HG03342 (cell line): ENCODE data around the gene SLC29A4.
A peak's percentile ranks its signal among the peaks of the same experiment; 100 is the strongest.
"Not testable (repeated sequence)": the region's sequence is repeated elsewhere in the genome, so short reads cannot be mapped to it uniquely, and the experiment has no call there.

Experiments
- ATAC-seq: cut with Tn5 transposase; IDR thresholded peaks from one replicate; pipeline ENCODE4 v1.9.1; 2021; ENCODE audit warnings: mild to moderate bottlenecking, moderate library complexity; ENCODE audit not compliant: unreplicated experiment

SLC29A4 gene, protein sequence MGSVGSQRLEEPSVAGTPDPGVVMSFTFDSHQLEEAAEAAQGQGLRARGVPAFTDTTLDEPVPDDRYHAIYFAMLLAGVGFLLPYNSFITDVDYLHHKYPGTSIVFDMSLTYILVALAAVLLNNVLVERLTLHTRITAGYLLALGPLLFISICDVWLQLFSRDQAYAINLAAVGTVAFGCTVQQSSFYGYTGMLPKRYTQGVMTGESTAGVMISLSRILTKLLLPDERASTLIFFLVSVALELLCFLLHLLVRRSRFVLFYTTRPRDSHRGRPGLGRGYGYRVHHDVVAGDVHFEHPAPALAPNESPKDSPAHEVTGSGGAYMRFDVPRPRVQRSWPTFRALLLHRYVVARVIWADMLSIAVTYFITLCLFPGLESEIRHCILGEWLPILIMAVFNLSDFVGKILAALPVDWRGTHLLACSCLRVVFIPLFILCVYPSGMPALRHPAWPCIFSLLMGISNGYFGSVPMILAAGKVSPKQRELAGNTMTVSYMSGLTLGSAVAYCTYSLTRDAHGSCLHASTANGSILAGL

DNA sequence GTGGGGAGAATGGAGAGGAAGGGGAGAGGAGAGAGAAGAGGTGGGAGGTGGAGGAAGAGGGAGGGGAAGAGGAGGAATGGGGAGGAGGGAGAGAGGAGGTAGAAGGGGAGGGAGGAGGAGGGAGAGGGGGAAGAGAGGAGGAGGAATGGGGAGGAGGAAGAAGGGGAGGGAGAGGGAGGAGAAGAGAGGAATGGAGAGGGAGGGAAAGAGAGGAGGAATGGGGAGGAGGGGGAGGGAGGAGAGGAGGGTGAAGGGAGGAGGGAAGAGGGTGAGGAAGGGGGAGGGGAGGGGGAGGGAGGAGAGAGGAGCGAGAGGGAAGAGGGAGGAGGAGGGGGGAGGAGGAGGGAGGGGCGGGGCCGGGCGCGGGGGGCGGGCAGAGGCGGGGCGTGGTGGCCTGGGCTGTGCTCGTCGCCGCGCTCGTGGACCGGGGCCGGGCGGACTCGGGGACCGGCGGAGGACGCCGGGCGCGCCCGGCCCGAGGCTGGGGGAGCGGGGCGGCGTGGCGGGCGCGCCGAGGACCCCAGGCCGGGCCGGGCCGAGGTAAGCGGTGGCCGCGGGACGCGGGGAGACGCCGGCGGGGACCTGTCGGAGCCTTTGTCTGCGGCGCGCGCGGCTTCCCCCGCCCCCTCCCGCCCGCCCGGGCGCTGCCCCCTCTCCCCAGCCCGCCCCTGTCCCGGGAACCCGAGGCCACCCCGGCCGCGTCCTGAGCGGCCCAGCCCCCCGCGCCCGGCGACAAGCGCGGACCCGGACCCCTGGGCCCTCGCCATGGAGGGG is at the start of gene SLC29A4:
TSS of gene SLC29A4 (plus strand) at position 401 of the 774 bp plus-strand sequence. CDS start 4,874 bp downstream, outside the sequence.
- ATAC-seq = no peak

DNA sequence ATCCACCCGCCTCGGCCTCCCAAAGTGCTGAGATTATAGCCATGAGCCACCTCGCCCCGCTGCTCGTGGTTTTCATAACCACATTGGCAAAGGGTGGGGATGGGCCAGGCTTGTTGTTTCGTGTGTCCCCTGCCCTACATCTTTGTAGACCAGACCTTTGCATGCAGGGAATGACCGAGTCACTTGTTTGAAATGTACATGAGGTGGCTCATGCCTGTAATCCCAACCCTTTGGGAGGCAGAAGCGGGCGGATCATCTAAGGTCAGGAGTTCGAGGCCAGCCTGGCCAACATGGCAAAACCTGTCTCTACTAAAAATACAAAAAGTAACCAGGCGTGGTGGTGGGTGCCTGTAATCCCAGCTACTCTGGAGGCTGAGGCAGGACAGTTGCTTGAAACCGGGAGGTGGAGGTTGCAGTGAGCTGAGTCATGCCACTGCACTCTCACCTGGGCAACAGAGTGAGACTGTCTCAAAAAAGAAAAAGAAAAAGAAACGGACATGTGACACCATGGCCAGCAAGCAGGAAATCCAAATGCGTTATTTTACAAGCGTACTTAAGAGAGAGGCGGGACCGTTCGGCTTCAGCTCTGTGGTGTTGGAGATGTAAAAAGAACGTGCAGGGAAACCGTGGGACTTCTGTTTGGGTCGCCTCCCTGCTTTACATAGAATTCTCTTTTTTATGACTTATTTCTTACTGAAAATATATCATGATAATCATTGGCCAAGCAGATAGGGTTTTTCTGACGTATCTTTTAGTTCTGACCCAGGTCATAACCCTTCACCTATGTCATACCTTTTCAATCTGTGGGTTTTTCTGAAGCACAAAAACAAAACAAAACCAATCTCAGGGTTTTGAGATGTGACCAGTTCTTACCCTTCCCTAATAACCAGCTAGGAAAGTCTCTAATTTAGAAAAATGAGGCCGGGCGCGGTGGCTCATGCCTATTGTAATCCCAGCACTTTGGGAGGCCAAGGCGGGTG is 47.6 kb upstream of the SLC29A4 start:
- peak; percentile 26 for ATAC-seq

DNA sequence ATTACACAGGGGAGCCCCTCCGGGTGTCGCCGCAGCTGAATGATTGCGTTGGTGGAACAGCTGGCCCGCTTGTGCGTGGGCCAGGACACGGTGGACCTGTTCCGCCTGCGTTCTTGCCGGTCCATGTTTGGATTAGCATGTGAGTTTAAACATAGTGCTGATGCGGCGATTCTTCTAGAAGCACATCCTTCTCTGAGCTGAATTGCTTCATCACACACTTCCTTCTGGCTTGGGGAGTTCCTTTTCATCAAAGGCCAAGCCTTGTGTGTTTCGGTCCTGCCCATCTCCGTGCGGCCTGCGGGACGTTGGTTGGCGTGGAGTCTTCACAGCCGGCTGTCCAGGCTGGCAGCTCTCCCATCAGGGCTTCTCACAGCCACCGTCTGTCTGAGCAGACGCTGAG is 45.5 kb upstream of the SLC29A4 start:
- ATAC-seq = no peak

DNA sequence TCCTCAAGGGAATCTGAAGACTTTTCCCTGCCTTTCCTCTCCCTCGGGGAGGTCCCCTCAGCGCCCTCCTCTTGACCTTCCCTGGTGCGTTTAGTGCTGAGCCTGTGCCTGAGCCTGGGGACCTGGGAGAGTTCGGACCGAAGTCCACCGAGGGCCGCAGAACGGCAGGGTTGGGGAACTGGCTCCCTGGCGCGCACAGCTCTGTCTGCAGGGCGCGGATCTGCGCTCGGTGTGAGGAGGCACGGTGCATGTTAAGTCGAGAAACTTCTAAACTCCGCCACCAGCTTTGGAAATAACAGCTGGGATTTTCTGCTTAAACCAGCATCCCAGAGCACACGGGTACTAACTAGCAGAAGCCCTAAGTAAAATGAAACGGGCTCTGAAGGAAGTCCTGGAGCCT is 44.2 kb upstream of the SLC29A4 start:
- no peak for ATAC-seq

GRCh38 chr7:5243261-5243660 is 39.5 kb upstream of the SLC29A4 start:
- ATAC-seq = no peak

DNA sequence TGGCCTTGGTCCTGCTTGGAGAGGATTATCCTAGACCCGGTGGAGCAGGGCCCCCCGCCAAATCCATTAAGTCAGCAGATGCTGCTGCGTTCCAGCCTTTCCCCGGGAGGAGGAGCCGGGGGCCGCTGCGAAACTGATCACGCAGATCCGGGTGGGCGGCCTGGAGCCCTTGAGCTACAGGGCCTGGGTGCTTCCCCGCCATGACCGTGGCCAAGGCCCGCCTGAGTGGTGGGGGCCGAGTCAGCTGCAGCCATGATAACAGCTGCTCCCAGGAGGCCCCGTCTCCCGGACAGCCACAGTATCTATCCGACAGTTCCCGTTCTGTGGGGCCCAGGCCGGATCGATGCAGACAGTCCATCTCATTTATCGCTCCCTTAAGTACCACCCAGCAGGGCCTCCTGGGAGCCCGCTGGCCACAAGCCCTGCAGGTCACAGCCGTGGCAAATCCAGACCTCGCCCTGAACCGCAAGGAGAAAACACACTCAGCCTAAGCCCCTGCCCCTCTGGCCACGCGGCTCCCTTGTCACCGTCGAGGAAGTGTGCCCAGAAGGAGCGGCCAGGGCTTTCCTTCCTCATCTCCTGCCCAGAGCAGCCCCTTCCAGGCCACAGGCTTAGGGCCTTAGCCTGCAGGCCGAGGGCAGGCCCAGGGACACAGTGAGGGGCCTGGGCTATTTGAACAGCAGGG is 34.4 kb upstream of the SLC29A4 start:
- ATAC-seq = no peak

DNA sequence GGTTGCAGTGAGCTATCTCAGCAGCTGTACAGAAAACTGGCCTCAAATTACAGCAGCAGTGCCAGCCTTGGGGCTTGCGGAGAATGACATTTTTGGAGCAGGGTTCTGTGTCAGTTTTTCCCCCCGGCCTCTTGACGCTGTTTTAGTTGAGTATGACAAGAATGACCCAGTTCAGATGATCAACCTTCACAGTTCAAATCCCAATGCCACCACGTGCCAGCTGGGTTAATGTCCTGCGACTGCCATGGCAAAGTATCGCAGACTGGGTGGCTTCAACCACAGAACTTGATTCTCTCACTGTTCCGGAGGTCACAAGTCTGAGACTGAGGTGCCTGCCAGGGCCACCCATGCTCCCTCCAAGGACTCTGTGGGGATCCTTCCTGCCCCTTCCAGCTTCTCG is 32.0 kb upstream of the SLC29A4 start:
- not testable (repeated sequence) for ATAC-seq

GRCh38 chr7:5253529-5253928 is 29.2 kb upstream of the SLC29A4 start:
- not testable (repeated sequence) for ATAC-seq

DNA sequence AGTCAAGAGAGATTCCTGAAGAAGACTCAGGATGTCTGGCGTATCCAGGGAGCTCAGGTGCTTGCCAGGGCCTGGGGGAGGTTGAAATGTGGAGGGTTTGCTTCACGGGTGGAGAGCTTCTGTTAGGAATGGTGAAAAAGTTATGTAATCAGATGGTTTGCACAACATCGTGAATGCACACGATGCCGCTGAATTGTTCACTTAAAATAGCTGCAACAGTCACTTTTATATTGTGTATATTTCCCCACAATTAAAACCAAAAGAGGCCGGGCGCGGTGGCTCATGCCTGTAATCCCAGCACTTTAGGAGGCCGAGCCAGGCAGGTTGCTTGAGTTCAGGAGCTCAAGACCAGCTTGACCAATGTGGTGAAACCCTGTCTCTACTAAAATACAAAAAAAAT is 28.4 kb upstream of the SLC29A4 start:
- ATAC-seq = not testable (repeated sequence)

DNA sequence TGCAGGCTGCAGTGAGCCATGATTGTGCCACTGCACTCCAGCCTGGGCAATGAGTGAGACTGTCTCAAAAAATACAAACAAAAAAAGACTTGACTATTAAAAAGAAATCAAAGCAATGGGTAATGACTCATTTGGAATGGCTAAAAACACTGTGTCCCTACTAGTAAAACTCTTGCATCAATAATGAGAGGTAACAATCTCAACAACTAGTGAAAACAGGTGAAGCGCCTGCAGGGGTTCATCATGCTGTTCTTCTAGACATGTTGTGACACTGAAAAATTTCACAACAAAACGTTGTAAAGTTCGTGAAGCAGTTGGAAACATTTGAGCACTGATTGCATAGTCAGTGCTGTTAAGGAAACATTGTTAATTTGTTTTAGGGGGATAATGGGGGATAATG is 26.9 kb upstream of the SLC29A4 start:
- no peak for ATAC-seq

GRCh38 chr7:5260530-5261068 is 22.1 kb upstream of the SLC29A4 start:
- ATAC-seq = not testable (repeated sequence)

GRCh38 chr7:5263066-5263465 is 19.7 kb upstream of the SLC29A4 start:
- ATAC-seq = not testable (repeated sequence)

GRCh38 chr7:5265320-5266190 is 17.2 kb upstream of the SLC29A4 start:
- ATAC-seq = no peak

DNA sequence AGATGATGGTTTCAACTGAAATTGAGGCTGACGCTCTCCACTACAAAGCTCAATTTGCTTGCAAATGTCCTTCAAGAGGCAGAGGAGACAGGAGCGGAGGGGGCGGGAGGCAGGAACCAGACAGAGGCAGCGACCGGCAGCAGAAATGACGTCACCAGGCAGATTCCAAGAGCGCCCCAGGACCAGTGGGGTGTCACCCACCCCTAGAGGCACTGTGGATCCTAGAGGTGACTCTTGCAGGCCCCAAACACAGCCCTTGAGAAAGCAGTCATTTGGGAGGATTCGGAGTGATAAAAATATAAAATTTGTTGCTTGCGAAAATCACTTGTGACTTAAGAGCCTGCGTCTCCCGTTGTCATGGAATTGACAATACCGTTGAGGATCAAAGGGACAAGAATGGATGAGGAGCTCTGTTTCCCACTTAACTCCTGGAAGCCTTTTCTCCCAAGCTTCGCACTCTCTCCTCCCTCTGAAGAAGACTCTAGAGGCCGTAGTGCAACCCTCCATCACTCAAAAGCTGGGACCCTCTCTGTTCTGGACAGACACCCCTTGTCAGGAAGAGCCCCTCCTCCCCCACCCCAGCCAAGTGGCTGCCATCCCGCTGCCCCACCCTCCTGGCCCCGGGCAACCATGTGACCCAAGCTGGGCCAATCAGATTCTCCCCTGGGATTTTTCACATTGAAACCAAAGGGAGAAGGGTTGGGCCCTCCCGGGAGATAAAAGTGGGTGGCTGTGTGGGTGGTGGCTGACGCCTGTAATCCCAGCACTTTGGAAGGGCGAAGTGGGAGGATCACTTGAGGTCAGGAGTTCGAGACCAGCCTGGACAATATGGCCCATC is 16.3 kb upstream of the SLC29A4 start:
- no peak for ATAC-seq

DNA sequence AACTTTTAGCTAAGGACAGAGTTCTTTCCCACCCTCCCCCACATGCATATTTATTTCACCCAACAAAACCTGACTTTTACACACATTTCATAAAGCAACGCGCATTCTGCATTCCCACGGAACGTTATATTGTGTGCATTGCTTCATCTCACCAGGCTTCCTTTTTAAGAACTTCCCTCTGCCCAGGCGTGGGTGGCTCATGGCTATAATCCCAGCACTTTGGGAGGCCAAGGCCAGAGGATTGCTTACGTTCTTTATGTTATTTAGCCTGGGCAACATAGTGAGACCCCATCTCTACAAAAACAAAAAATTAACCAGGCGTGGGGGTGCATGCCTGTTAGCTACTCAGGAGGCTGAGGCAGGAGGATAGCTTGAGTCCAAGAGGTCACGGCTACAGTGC is 14.9 kb upstream of the SLC29A4 start:
- not testable (repeated sequence) for ATAC-seq

GRCh38 chr7:5269992-5270657 is 12.6 kb upstream of the SLC29A4 start:
- ATAC-seq = not testable (repeated sequence)

DNA sequence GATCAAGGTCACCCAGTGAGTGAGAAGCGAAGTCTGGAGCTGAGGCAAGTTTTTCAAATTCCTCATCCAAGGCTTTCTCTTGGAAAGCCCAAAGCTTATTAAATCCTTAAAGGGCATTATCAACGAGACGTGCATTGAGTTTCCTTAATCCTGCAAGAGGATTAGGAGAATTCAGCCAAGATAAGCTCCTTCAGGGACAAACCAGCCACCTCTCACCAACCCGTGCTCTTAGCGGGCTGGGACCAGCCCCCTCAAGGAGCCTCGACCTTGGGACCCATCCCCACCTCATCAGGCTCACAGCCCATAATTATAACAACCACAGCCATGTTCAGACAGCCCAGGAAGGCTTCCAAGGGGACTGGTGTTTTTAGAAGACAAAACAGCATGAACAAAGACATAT is 12.0 kb upstream of the SLC29A4 start:
- no peak for ATAC-seq
